Measurements from ENCODE around the gene IRAK1BP1. TPM values are rescaled to one million over a fixed set of nuclear protein-coding genes. Genes with fewer than 3 reads are reported as not detected.
"Not testable (repeated sequence)": the region's sequence is repeated elsewhere in the genome, so short reads cannot be mapped to it uniquely, and the experiment has no call there.

IRAK1BP1 gene
- total and polyA plus RNA-seq, 3 donors from 2014 or later: 10.8 to 16.1 (median 16.0) TPM

- intact Hi-C loops (cut with DNase I; ENCODE audit: low total_unique reads): no loop called here
- H3K36me3 ChIP-seq (ENCODE audit: low read depth, missing control alignments): no peaks in the 10 kb centered on the region
- 88 to 92% methylated on average over 9 of the region's 9 CpGs for WGBS, 2 donors
- TF ChIP-seq CTCF (IDR thresholded peaks at IDR 0.05) (no peak), POLR2A (IDR thresholded peaks at IDR 0.05) (no peak)
- H3K4me1 ChIP-seq: peaks cover 3% of the 10 kb centered on the region
- no peaks in the 10 kb centered on the region for H3K27me3 ChIP-seq
- no peaks in the 10 kb centered on the region for H3K9me3 ChIP-seq
- no peak overlapping the region for H3K27ac ChIP-seq
- H3K4me3 ChIP-seq: no peak overlapping the region
- no peak for DNase-seq
Observed at GRCh38 chr6:78854546-78854945, 12.8 kb upstream of the IRAK1BP1 start.

- DNase-seq: not testable (repeated sequence)
Observed at GRCh38 chr6:78858339-78858938, 8.9 kb upstream of the IRAK1BP1 start.

GRCh38 chr6:78861509-78861908 lies 5.8 kb upstream of the IRAK1BP1 start:
- 69 to 87% methylated on average over 2 of the region's 2 CpGs for WGBS, 2 donors
- no peak for TF ChIP-seq CTCF (IDR thresholded peaks at IDR 0.05)
- TF ChIP-seq POLR2A (IDR thresholded peaks at IDR 0.05): no peak

More at GRCh38 chr6:78858339-78858938, 8.9 kb upstream of the IRAK1BP1 start:
- intact Hi-C loops (cut with DNase I; ENCODE audit: low total_unique reads); H3K4me3 ChIP-seq; H3K36me3 ChIP-seq (ENCODE audit: low read depth, missing control alignments); H3K27ac ChIP-seq; H3K4me1 ChIP-seq; H3K9me3 ChIP-seq; H3K27me3 ChIP-seq: not testable (repeated sequence)
- 88 to 93% methylated on average over 7 to 8 of the region's 8 CpGs for WGBS, 2 donors

GRCh38 chr6:78863576-78863975 lies 3.8 kb upstream of the IRAK1BP1 start:
- H3K27ac ChIP-seq: no peak overlapping the region
- H3K27me3 ChIP-seq: no peaks in the 10 kb centered on the region
- no peaks in the 10 kb centered on the region for H3K9me3 ChIP-seq
- H3K4me3 ChIP-seq: no peak overlapping the region
- no peak for DNase-seq
- no peaks in the 10 kb centered on the region for H3K36me3 ChIP-seq (ENCODE audit: low read depth, missing control alignments)
- no peaks in the 10 kb centered on the region for H3K4me1 ChIP-seq
- intact Hi-C loops (cut with DNase I; ENCODE audit: low total_unique reads): no loop called here
- no peak for TF ChIP-seq POLR2A (IDR thresholded peaks at IDR 0.05)
- no peak for TF ChIP-seq CTCF (IDR thresholded peaks at IDR 0.05)
- WGBS, 2 donors: 67 to 85% methylated on average over 2 of the region's 2 CpGs

More at GRCh38 chr6:78861509-78861908, 5.8 kb upstream of the IRAK1BP1 start:
- H3K4me1 ChIP-seq: no peaks in the 10 kb centered on the region
- intact Hi-C loops (cut with DNase I; ENCODE audit: low total_unique reads): no loop called here
- DNase-seq: no peak
- H3K4me3 ChIP-seq: no peak overlapping the region
- H3K9me3 ChIP-seq: no peaks in the 10 kb centered on the region
- H3K27me3 ChIP-seq: no peaks in the 10 kb centered on the region
- H3K36me3 ChIP-seq (ENCODE audit: low read depth, missing control alignments): no peaks in the 10 kb centered on the region
- H3K27ac ChIP-seq: no peak overlapping the region

- DNase-seq: no peak
- TF ChIP-seq POLR2A (IDR thresholded peaks at IDR 0.05): no peak
- no peak for TF ChIP-seq CTCF (IDR thresholded peaks at IDR 0.05)
- Histone ChIP-seq H3K27ac (no peak overlapping the region), H3K4me3 (no peak overlapping the region), H3K27me3 (no peaks in the 10 kb centered on the region), H3K9me3 (no peaks in the 10 kb centered on the region), H3K36me3 (ENCODE audit: low read depth, missing control alignments) (no peaks in the 10 kb centered on the region), H3K4me1 (no peaks in the 10 kb centered on the region)
- WGBS, 2 donors: 68 to 70% methylated on average over 5 of the region's 5 CpGs
- intact Hi-C loops (cut with DNase I; ENCODE audit: low total_unique reads): no loop called here
Observed at GRCh38 chr6:78864957-78865356, 2.4 kb upstream of the IRAK1BP1 start.

All from testis (tissue), 3 donors.